Common myeloid progenitor, CD34-positive (primary cell): ENCODE results near the gene PDGFA. TPM values are rescaled to one million over a fixed set of nuclear protein-coding genes. Genes with fewer than 3 reads are reported as not detected.

Experiments used
- CTCF ChIA-PET: fragments of 350-600 bp; sonication (Branson Sonifier 250); formaldehyde crosslinking; loops from one replicate; lab custom pipeline; 2021; ENCODE audit warnings: antibody characterized with exemption; lab: Charles Lee
- POLR2A ChIA-PET: fragments of 350-600 bp; sonication (Branson Sonifier 250); formaldehyde crosslinking; loops from one replicate; lab custom pipeline; 2021; ENCODE audit warnings: antibody characterized with exemption; lab: Charles Lee
- DNase-seq, 3 donors: peaks; one replicate each; pipeline versions ENCODE4 v3.0.0 to v3.0.0-alpha.2; 2013
- H3K27ac ChIP-seq, 2 experiments: 1 replicate in 1 of 2; 2 replicates in 1 of 2; pipeline ENCODE4 v1.7.0; 2013; ENCODE audit warnings: inconsistent platforms in 2 of 2, low read length in 2 of 2, mild to moderate bottlenecking in 2 of 2, low read depth in 1 of 2, moderate library complexity in 1 of 2; ENCODE audit not compliant: severe bottlenecking in 2 of 2, insufficient read depth in 1 of 2, poor library complexity in 1 of 2
- H3K27me3 ChIP-seq, 5 experiments: replicated peaks in 2 of 5; 1 replicate in 3 of 5; 2 replicates in 2 of 5; pipeline versions ENCODE4 v1.6.1 to v1.7.0; 2013; ENCODE audit warnings: low read length in 4 of 5, mild to moderate bottlenecking in 2 of 5, moderate library complexity in 2 of 5, inconsistent platforms in 1 of 5; ENCODE audit not compliant: insufficient read depth in 5 of 5, control insufficient read depth in 4 of 5
- H3K36me3 ChIP-seq, 4 experiments: 1 replicate in 2 of 4; 2 replicates in 2 of 4; pipeline versions ENCODE4 v1.6.1 to v1.7.0; 2013; ENCODE audit warnings: low read length in 3 of 4, control low read depth in 1 of 4, mild to moderate bottlenecking in 1 of 4; ENCODE audit not compliant: control insufficient read depth in 4 of 4, insufficient read depth in 4 of 4
- H3K4me1 ChIP-seq, 4 experiments: 1 replicate in 3 of 4; 2 replicates in 1 of 4; pipeline versions ENCODE4 v1.6.1 to v1.7.1; 2013; ENCODE audit warnings: low read length in 3 of 4, mild to moderate bottlenecking in 3 of 4, control low read depth in 1 of 4, inconsistent platforms in 1 of 4, moderate library complexity in 1 of 4; ENCODE audit not compliant: control insufficient read depth in 4 of 4, insufficient read depth in 4 of 4; ENCODE audit errors: control extremely low read depth in 1 of 4
- H3K4me3 ChIP-seq, 7 experiments: 1 replicate in 4 of 7; 2 replicates in 3 of 7; pipeline versions ENCODE4 v1.5.1 to v1.7.0; 2013; ENCODE audit warnings: mild to moderate bottlenecking in 7 of 7, low read length in 6 of 7, moderate library complexity in 6 of 7, inconsistent platforms in 2 of 7, low read depth in 2 of 7, control low read depth in 1 of 7; ENCODE audit not compliant: insufficient read depth in 4 of 7, control insufficient read depth in 1 of 7; ENCODE audit errors: extremely low read depth in 1 of 7
- H3K9me3 ChIP-seq, 5 experiments: 1 replicate in 4 of 5; 2 replicates in 1 of 5; pipeline versions ENCODE4 v1.6.1 to v1.7.1; 2013; ENCODE audit warnings: low read length in 4 of 5, mild to moderate bottlenecking in 2 of 5, inconsistent platforms in 1 of 5, low read depth in 1 of 5, moderate library complexity in 1 of 5; ENCODE audit not compliant: control insufficient read depth in 4 of 5, insufficient read depth in 2 of 5; ENCODE audit errors: control extremely low read depth in 1 of 5
- WGBS: methylation state at CpG from one replicate; pipeline ENCODE4 v1.1.5; 2013; ENCODE audit not compliant: insufficient coverage; 5-methylcytosine and 5-hydroxymethylcytosine counted together
- polyA plus RNA-seq: library from polyadenylated mRNA; unstranded; fragments of 120-200 nt; gene quantifications from one replicate; pipeline ENCODE4 v1.2.1, GENCODE V29; 2013

PDGFA gene
- polyA plus RNA-seq = 0.78 TPM

GRCh38 chr7:519484-520390 is at the start of gene PDGFA:
Gene PDGFA (minus strand): TSS chr7:519846. CDS start chr7:519001, 845 bp downstream.
- peak within 1 kb of the TSS in 1 of 2 experiments; percentile 34 for H3K27ac ChIP-seq
- peaks cover 0 to 95% (median 35%) of the 10 kb centered on the region in 5 experiments for H3K27me3 ChIP-seq
- ChIA-PET POLR2A (no interaction called here), CTCF (interaction anchor here (0.9 to 1.5 kb wide), 3 partner anchors 16 to 81 kb away, joined by 3 to 4 read pairs (median 3); no protein-coding TSS in a partner anchor)
- DNase-seq = peak; percentile 46 to 76 (median 67)
- WGBS = 0% methylated on average over 36 of the region's 132 CpGs
- H3K4me1 ChIP-seq = peaks cover 0 to 54% (median 41%) of the 10 kb centered on the region in 4 experiments
- no peaks in the 10 kb centered on the region for H3K36me3 ChIP-seq
- no peaks in the 10 kb centered on the region for H3K9me3 ChIP-seq
- peak within 1 kb of the TSS; percentile 43 to 74 (median 53) for H3K4me3 ChIP-seq

GRCh38 chr7:568031-568951 is 48.6 kb upstream of the PDGFA start:
- no peaks in the 10 kb centered on the region for H3K27me3 ChIP-seq
- 95% methylated on average over 32 of the region's 33 CpGs for WGBS
- no peaks in the 10 kb centered on the region for H3K4me1 ChIP-seq
- H3K27ac ChIP-seq = no peak overlapping the region
- no peaks in the 10 kb centered on the region for H3K36me3 ChIP-seq
- no peak for DNase-seq
- CTCF ChIA-PET = interaction anchor here (1.5 kb wide), 1 partner anchor 29 kb away, joined by 3 read pairs; no protein-coding TSS in a partner anchor
- no peaks in the 10 kb centered on the region for H3K9me3 ChIP-seq
- no peak overlapping the region for H3K4me3 ChIP-seq
- POLR2A ChIA-PET = no interaction called here

GRCh38 chr7:567305-567883 is 47.7 kb upstream of the PDGFA start:
- WGBS = no CpG with 5 or more reads among the region's 3 CpGs
- ChIA-PET POLR2A (no interaction called here), CTCF (interaction anchor here (1.5 kb wide), 1 partner anchor 28 kb away, joined by 3 read pairs; no protein-coding TSS in a partner anchor)
- Histone ChIP-seq H3K9me3 (no peaks in the 10 kb centered on the region), H3K4me3 (no peak overlapping the region), H3K4me1 (peaks cover 0 to 2% (median 0%) of the 10 kb centered on the region in 4 experiments), H3K27me3 (no peaks in the 10 kb centered on the region), H3K27ac (no peak overlapping the region), H3K36me3 (no peaks in the 10 kb centered on the region)
- no peak for DNase-seq

GRCh38 chr7:566100-566499 is 46.5 kb upstream of the PDGFA start:
- CTCF ChIA-PET = no interaction called here
- Histone ChIP-seq H3K27me3 (no peaks in the 10 kb centered on the region), H3K4me3 (no peak overlapping the region), H3K9me3 (no peaks in the 10 kb centered on the region), H3K36me3 (no peaks in the 10 kb centered on the region), H3K4me1 (peaks cover 0 to 4% (median 0%) of the 10 kb centered on the region in 4 experiments), H3K27ac (no peak overlapping the region)
- WGBS = 100% methylated on average over 1 of the region's 1 CpG
- POLR2A ChIA-PET = no interaction called here
- no peak for DNase-seq

GRCh38 chr7:564176-564865 is 44.7 kb upstream of the PDGFA start:
- 98% methylated on average over 26 of the region's 26 CpGs for WGBS

GRCh38 chr7:563629-564170 is 44.1 kb upstream of the PDGFA start:
- CTCF ChIA-PET = no interaction called here
- no peaks in the 10 kb centered on the region for H3K27me3 ChIP-seq
- no peaks in the 10 kb centered on the region for H3K9me3 ChIP-seq
- H3K4me1 ChIP-seq = peaks cover 0 to 4% (median 0%) of the 10 kb centered on the region in 4 experiments
- H3K36me3 ChIP-seq = no peaks in the 10 kb centered on the region
- H3K27ac ChIP-seq = no peak overlapping the region
- WGBS = 96% methylated on average over 9 of the region's 11 CpGs
- DNase-seq = no peak
- POLR2A ChIA-PET = no interaction called here
- H3K4me3 ChIP-seq = no peak overlapping the region

More at GRCh38 chr7:564176-564865, 44.7 kb upstream of the PDGFA start:
- ChIA-PET CTCF (no interaction called here), POLR2A (no interaction called here)
- Histone ChIP-seq H3K4me3 (no peak overlapping the region), H3K27me3 (no peaks in the 10 kb centered on the region), H3K36me3 (no peaks in the 10 kb centered on the region), H3K4me1 (peaks cover 0 to 4% (median 0%) of the 10 kb centered on the region in 4 experiments), H3K27ac (no peak overlapping the region), H3K9me3 (no peaks in the 10 kb centered on the region)
- DNase-seq = no peak
